Activated naive CD8-positive, alpha-beta T cell treated with anti-CD3 and anti-CD28 coated beads, Interleukin-2, amount 50 U/mL, for 16 hours (primary cell): Measurements from ENCODE around the gene SEMA3D.

ENCODE experiments used
- DNase-seq: peaks from one replicate; pipeline ENCODE4 v3.0.0-alpha.2; 2020; ENCODE audit warnings: low read depth, low spot score

The SEMA3D gene

DNA sequence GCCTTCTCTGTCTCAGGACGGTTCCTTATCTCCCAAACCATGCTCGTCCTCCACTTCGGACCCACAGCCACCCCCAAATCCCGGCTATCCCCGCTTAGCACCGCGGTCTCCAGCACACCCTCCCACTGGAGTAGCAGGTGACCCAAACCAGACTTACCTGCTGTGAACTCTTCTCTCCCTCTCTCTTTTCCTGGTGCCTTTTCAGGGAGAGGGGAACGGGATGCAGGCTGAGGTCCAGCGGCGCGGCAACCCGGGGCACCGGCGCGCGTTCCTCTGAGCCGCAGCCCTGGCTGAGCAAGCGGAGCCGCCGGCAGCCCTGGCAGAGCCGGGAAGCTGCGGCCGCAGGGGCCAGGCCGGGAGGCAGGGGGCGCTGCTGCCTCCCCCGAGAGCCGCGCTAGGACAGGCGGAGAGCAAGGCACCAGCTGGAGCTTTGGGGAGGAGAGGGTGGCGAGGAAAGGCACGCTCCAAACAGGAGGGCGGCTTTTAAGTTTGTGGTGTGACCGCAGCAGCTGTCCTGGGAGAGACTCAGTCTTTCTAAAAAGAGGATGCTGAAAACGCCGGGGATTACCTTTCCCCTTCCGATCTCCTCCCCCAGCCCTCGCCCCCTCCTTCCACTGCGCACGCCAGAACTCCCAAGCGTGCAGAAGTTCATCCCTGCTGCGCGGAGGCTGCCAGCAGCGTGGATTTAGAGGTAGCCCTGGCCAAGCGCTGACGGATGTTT, at the start of gene SEMA3D:
SEMA3D (minus strand) TSS at position 536 of the 721 bp plus-strand sequence. CDS start 65,165 bp downstream, outside the sequence.
- DNase-seq, result no peak

DNA sequence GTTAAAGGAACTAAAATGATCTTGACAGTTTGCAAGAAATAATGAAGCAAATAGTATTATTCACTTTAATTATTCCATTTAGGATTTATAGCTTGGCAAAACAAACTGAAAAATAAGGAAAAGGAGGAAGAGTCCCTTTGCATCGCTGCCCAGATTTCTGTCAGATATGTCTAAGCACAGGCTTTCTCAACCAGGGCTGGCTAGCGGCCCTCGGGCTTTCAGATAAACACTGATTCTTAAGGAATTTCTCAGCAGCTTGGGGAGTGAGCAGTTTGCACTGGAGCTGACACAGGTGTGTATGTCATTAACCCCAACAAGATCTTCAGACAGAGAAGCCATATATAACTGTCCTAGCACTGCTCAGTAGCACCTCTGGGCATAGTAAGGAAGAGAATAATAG, 47.9 kb upstream of the SEMA3D start:
- DNase-seq, result no peak

DNA sequence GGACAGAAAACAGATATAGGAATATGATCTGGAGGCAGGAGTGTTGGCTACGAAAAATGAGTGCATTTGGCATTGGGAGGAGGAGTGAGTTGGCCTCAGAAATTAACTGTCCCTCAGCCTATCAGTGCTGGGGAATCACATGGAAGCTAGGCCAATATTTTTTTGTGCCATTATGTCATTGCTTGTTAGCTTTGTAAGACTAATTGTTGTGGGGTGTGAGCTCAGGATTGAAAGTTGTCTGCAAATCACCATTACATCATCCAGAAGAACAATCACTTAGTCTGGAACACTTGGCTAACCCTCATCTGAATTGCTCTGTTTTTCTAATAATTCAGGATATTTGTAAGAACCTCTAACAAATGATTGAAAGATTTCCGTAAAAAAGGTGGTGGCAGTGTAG, 45.2 kb upstream of the SEMA3D start:
- DNase-seq, result no peak

DNA sequence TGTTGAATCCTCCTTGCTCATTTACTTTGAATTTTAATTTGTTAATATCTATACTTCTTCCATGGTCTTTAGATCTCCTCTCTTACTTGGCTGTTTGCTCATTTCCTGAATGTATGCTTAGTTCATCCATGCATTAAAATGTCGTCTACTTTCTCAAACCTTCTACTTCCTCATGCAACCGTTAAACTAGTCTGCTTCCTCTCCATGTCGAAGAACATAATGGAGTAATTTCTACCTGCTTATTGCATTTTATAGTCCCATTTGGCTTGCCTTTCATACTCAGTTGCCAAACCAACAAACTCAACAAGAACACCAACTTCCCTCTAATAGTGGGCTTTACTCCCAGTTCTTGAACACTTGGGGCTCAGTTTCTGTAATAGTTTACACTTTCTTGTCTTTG, 43.8 kb upstream of the SEMA3D start:
- no peak for DNase-seq

DNA sequence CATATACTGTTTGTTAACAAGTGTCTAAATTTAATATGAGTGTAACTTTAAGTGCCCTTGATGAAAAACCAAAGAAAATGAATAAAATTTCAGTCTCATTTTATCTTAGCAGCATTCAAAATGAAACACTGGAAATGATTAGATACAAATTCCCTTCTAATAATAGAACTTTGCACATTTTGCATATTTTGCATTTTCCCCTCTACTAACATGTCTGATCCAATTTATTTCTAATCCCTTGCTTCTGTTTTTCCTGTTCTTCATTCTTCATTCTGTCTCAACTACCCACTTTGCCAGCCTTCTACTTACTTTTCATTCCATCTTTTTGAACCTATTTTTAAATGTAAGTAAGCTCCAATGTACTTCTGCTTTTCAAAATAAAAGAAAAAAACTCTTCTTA, 42.7 kb upstream of the SEMA3D start:
- DNase-seq, result no peak

DNA sequence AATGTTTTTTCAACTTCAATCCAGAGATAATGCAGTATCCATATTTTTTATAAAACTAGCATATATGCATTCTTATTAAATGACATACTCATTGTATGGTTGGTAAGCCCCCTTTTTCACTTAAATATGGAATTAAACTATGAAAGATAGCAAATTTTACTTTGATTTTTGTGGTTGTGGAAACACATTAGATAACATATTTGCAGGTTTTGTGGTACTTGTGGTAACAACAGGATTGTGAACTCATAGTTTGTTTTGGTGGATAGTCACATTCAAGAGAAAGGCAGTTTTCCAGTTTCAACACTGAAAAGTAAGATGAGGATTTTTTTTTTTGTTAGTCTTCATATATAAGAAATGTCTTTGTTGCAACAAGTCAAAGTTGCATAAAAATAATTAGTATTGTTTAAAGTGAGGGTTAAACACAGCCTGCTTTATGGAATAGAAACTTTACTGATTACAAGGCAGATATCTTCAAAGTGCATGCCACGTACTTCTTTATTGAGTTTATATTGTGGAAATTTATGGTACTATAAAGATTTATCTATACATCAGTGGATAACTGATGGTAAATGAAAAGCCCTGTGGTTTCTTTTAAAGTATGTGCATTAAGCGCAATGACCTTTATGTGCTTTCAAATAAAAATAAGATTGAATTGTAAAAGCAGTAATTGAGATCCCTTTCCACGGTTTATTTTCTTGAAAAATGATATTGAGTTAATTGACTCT, 39.7 kb upstream of the SEMA3D start:
- DNase-seq, result no peak

DNA sequence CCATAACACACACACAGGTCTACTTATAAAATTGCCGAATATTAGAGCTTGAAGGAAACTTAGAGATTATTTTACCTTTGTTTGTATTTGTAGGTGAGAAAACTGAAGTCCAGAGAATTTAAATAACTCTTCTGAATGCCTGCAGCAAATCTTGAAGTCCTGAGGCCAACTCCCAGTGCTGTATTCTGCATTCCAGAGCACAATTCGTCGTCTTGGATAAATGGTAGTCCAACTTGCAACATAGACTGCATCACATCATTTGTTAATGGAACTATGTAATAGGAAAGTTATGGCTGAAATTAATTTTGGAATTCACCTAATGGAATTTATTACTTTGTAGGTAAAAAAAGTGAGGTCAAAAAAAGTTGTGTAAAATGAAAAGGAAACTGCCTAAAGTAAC, 37.3 kb upstream of the SEMA3D start:
- no peak for DNase-seq

DNA sequence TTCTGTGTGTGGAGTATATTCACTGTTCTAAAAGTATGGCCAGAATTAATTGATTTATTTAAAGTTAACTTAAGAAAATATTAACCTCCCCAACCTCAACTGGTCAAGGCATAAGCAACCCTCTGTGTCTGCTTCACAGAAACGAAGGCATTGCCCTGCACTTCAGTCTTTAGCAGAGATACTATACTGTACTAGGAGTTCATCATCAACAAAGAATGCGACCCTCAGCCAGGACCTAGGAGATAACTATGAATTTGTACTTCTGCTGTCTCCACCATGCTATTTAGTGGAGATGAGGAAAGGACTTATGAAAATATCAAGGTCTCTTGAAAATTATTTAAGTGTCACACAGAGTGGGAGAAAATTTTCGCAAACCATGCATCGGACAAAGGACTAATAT, 35.7 kb upstream of the SEMA3D start:
- DNase-seq, result no peak

DNA sequence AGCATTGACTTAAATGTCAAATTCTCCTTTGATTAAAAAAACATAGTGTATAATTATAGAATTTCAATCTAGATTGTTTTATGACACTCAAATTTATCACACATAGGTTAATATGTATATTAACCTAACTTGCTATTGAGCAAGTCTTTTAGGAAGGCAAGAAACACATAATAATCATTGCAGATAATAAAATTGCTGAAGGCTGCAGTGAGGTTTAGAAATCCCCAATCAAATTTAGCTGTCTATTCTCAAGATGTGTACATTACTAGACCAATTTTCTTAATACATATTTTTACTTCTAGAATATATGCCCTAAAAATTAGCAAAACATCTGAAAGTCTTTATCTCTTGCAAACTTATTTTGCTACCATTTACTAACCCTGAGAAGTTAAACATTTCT, 34.9 kb upstream of the SEMA3D start:
- DNase-seq, result no peak

DNA sequence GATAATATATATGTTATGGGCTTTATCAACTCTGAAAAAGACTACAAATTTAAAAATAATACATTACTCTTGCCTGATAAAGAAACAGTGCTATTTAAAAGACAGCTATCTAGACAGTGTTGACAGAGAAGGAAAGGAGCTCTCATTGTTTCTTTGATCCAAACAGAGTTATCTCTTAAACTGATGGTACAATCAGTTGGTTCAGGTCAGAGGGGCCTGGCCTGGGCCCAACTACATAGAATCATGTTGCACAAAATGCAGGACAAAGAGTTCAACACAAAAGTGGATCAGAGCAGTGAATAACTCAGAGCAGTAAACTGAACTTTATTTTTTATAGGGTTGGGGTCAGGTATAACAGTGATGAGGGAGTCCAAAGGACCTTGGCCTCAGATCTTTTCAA, 33.8 kb upstream of the SEMA3D start:
- DNase-seq, result no peak

DNA sequence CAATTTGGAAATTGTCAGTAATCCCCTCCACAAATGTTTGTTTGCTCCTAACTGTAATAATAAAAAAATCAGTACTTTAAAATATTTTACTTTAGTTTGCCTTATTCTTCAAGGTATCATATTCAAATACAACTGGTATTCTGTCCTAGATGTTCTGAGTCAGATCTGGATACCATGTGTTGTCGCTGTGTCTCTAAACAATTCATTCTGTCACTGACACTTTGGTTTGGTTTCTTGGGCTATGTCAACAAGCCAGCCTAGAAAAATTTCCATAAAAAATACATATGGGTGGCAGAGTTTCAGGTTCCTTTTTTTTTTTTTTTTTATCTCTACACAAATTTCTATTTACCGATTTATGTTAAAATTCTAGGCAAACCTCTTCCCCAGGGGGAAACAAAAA, 33.2 kb upstream of the SEMA3D start:
- DNase-seq, result no peak

DNA sequence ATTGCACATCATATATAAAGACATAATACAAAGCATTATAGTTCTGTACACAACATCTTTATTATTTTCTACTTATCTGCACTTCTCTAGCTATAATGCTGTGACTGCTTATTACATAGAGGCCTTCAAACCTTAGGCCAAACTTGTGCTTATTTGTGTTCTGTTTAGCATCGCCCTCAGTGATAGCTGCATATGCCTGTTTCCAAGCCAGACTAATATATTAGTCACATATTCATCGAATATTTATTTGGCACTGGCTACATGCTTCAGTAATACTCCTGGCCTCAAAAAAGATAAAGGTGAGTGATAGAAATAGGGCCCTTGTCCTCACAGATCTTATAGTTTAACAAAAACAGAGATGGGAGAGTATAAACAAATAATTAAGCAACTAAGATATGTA, 30.2 kb upstream of the SEMA3D start:
- no peak for DNase-seq

DNA sequence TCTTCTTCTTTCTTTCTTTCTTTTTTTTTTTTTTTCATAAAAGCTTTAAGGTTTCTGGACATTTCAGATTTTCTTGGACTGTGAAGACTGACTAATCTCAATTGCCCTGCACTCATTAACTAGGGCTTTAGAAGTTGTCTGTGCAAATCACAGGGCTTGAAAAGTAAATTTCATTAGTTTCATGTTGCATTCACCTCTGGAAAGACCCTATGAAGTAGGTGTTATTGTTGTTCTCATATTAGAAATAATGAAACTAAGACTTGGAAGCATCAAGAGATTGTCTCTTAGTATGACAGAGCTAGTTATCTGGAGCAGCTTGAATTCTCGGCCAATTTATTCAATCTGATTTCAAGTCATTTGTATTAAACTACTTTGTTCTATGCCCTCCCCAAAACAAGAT, 28.2 kb upstream of the SEMA3D start:
- no peak for DNase-seq

DNA sequence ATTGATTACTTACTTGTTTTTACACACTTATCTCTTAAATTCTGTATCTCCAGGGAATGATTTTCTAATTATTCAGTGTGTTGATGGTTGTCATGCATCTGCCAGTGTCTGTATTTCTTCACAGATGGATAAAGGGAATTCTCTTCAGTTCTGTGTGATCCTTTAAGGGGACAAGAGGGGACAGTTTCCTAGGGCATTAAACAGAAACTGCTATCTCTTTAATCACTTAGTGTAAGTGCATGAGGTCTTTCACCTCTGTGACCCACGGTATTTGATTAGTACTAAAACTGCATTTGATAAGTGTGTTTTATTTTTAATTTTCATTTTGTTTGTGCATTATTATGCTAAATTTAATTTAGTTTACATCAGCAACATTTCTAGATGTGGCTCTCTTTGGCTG, 26.6 kb upstream of the SEMA3D start:
- no peak for DNase-seq

DNA sequence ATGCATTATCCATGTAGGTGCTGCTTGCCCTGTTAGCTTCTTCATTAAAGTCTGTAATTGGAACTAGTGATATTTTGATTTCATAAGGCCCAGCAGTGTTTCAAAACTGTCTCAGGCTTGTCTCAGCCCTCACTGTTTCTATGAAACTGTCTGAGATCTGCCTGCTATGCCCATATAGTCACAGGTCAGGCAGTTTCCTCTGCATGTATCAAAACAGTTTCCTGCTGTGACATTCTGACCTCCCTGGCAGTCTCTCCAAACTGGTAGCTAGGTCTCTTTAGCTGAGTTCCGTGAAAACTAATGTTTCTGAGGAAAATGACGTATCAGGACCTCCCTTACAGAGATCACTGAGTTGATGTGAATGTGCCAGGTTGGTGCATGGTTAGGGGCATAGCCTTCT, 18.9 kb upstream of the SEMA3D start:
- DNase-seq, result no peak

DNA sequence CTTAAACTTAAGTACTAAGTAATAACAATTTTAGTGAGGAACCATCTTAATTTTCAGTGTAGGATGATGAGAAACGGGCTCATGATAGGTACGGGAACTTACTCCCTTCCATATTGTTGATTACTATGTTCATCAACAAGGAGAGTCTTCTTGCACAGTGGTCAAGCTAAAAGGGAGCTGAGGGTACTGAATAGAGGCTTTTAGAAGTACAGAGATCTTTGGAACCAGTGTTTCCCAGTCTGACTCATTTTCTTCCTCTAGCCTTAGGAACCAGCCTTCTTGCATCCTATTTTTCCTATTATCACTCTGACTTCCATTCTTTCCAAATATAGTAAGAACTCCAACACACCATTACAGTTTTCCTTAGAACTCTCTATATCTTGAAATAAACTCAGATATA, 17.6 kb upstream of the SEMA3D start:
- no peak for DNase-seq

DNA sequence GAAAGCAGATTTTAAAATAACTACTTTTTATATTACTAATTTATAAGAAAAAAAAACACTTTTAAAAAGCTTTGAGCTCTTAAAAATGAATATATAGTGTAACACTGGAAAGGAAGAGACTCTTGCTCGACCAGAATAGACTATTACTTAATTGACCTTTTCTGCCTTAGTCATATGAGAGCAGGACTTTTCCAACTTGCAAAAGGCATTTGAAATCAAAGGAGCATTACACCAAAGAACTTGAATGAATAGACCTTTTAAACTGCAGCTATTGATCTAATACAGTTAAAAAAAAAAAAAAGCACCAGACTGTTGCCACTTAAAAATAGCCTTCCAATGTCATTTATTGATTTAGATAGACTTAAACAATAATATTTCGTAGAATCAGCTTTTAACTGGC, 17.2 kb upstream of the SEMA3D start:
- no peak for DNase-seq

DNA sequence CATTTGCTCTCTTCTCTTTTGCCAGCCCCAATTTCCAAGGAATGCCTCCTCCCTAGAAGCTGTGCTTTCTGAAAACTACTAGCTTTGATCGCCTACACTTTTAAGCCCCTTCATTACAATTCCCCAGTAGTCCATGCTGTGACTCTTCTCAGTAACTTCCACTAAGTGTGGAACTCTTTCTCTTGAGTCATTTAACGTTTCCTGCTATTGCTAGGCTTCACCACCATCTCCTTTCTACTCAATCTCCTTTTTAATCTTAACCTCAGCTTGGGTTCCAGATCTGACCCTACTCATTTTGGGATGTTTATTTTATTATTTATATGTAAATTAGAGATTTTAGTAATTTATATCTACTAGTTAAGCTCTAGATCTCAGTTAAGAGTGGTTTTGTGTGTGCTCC, 14.4 kb upstream of the SEMA3D start:
- no peak for DNase-seq

DNA sequence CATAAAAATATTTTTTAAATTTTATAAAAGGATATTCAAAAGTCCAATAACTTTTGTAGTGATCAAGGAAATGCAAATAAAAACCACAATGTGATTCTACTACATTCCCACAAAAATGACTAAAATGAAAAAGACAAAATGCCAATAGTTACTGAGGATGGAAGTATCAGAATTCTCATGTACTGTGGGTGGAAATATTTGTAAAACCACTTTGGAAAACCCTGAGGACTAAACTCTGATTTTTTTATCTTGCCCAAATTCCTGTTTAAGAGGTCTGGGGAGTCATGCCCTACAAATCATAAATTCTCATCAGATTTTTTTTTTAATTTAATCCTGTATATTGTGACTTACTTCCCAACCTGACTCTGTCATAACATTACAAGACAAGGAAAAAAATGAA, 9.8 kb upstream of the SEMA3D start:
- no peak for DNase-seq

DNA sequence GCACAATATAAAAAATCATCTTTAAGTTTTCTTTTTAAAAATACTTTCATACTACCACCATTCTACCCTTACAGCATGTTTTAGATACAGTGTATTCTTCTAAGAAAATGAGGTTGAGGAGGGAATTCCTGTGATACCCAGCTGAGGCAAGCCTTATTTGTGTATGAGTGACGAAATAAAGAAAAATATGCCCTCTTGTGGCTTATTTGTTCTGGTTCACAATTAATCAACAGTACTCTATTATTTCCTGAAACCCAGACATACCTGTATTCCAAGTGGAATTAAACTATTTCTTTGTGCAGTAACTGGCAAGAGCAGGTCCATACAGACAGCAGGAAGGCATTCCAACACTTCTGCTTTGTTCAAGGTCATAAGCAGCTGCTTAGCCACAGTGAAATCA, 4.5 kb upstream of the SEMA3D start:
- no peak for DNase-seq

DNA sequence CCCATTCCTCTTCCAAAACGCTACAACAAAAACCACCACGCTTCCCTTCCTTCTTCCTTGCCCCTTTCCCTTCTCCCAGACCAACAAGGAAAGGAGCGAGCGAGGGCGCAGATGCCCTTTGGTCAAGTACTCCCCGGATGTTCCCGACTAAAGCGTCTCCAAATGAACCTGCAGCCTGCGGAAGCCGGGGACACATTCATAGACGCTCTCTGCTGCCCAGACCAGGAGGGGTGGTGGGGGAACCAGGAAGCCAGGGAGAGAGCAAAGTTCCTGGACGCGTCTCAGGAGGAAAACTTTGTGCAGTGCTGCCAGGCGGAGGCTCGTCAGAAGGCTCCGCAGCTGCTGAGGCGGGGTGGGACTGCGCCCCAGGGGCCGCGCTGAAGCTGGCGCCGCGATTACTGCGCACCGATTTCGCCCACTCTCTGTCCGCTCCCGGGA, 754 bp downstream of the SEMA3D start:
- no peak for DNase-seq

DNA sequence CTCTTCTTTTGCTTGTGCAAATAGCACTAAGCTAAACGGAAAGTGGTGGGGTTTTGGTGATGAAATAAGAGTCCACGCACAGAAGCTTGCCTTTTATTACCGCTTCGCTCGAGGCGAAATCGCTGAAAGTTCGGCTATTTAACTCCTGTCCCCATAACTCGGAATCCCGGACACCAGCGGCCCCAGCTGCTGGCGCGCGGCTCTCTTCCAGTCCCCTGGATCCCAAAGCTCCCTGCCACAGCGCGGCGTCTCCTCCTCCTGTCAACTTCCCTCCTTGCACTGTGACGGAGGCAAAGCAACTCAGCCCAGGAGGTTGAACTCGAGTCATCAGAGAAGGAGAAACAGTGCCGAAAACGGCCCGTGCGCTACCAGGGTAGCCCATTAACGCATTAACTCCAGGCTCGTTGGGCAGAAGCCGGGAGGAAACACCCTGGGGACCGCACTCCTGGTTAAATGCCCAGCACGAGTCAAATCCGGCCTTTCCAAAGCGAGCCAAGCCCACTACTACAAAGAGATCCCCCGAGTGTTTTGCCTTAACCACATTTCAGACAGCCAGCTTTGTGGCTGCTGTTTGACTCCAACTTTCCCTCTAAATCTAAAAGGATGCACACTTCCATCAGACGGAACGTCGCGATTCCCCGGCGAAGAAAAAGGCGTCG, 1.3 kb downstream of the SEMA3D start:
- no peak for DNase-seq
